Brain pericyte (primary cell): Measurements from ENCODE around the gene SLC66A1.
"Not testable (repeated sequence)": the region's sequence is repeated elsewhere in the genome, so short reads cannot be mapped to it uniquely, and the experiment has no call there.

Experiments used
- DNase-seq: peaks from one replicate; pipeline ENCODE4 v3.0.0-alpha.2; 2012; ENCODE audit warnings: low read depth, low spot score

SLC66A1 gene

DNA sequence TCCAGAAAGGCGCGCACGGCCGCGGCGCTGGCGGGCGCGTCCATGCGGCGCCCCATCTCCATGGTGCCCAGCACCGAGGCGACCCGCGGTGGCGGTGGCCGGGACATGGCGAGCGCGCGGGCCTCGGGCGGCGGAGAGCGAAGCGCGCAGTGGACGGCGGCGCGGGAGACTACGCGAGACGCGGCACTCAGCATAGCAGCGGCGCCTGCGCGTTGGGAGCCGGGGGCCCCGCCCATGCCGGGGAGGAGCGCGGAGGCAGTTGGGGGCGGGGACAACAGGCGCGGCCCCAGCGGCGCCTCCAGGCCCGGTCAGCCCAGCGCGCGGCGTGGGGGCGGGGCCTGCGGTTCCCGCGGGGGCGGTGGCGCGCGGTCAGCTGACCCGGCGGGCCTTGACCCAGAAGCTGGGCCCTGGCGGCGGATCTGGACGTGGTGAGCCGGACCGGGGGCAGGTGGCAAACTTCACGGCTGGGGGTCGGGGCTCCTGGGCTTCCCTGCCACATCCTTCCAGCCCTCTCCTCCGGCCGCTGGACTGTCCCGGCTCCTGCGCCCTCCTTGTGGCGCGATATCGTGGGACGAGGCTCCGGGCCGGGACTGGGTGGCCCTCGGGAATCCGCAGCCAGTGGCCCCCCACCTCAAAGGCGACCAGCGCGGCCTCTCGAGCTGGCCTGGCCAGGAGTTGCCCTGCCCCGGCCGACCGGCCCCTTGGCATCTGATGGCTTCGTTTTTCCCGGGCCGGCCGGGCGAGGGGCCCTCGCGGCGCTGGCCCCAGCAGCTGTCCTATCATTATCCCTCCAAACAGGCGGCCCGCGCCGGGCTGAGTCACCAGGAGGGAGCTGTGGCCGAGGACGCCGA, at the start of gene SLC66A1, which contains the start of gene AKR7A2:
Gene SLC66A1, plus strand, starts transcription at position 396 of the 851 bp plus-strand sequence. CDS start 5,352 bp downstream, outside the sequence.
Gene AKR7A2, minus strand, starts transcription at position 214 of the 851 bp plus-strand sequence. Its CDS starts 20 bp downstream, at position 194.
- DNase-seq = peak; percentile 58

GRCh38 chr1:19262744-19263143, 49.4 kb upstream of the SLC66A1 start:
- no peak for DNase-seq

- DNase-seq = no peak
Observed at GRCh38 chr1:19268445-19268844, 43.7 kb upstream of the SLC66A1 start.

GRCh38 chr1:19269427-19270342, 42.4 kb upstream of the SLC66A1 start:
- not testable (repeated sequence) for DNase-seq

DNA sequence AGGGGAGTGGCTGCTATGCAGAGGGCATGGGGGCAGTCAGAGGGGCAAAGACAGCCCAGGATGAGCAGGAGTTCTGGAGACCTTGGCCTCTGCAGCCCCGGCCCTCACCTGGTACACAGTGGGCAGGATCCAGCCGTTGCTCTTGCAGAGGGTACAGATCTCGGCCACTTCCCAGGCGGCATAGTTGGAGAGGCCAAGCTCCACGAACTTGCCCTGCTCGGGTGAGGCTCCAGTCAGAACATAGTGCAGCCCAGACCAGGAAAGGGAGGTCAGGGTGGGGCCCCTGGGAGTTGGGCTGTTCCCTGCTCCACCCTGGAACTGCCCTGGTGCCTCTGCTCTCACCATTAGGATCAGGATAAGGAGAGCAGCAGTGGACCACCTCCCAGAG, 41.8 kb upstream of the SLC66A1 start:
- not testable (repeated sequence) for DNase-seq

DNA sequence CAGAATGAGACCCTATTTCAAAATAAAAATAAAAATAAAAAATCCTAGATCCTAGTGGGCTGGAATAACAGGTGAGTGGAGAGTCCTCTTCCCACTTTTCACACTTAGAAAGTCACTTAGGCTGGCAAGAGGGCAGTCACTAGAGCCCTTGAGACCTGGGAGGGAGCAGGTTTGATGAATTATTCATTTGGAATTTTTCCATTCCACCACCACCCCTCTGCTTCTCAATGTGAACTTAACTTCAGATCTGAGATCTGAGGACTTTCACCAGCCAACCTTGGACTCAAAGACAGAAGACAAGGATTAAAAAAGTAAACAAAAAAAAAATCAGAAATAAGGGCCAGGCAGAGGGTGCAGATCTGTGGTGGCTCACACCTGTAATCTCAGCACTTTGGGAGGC, 40.1 kb upstream of the SLC66A1 start:
- DNase-seq = no peak

GRCh38 chr1:19273106-19273843, 38.9 kb upstream of the SLC66A1 start:
- DNase-seq = no peak

- DNase-seq = not testable (repeated sequence)
Observed at GRCh38 chr1:19273844-19274531, 38.1 kb upstream of the SLC66A1 start.

- no peak for DNase-seq
Observed at GRCh38 chr1:19274636-19275035, 37.5 kb upstream of the SLC66A1 start.

DNA sequence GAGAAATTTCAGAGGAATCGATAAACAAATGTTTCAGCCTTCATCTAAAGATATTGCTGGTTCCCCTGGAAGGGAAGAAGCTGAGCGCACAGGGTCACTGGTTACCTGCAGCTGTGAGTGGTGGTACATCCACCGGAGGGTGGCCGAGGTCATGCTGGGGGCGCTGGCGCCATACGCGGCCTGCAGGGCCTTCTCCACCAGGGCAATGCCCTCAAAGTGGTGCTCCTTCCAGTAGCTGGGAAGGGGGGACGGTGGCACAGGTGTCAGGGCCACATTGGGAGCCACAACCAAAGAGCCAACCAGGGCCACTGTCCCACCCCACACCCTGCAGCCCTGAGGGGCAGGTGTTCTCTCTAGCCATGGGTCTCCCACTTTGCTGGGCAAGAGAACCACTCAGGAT, 28.2 kb upstream of the SLC66A1 start:
- DNase-seq = no peak

GRCh38 chr1:19284881-19285280, 27.2 kb upstream of the SLC66A1 start:
- no peak for DNase-seq

DNA sequence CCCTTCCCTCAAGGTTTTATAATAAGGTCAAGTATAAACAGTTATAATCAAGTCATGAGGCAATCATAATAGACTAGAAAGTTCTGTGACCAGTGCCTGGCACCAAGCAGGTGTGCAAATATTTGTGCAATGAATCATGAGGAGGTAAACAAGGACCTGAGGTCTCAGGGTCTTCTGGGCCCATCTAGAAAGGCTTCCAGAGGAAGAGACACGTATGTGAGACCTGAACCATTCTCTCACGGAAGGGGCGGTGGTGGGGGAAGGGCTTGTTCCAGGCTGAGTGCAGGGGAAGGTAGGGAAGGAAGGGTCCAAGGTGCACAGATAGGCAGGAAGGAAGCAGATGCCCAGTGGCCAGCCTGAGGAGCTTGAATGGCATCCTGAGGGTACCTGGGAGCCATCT, 26.8 kb upstream of the SLC66A1 start:
- not testable (repeated sequence) for DNase-seq

DNA sequence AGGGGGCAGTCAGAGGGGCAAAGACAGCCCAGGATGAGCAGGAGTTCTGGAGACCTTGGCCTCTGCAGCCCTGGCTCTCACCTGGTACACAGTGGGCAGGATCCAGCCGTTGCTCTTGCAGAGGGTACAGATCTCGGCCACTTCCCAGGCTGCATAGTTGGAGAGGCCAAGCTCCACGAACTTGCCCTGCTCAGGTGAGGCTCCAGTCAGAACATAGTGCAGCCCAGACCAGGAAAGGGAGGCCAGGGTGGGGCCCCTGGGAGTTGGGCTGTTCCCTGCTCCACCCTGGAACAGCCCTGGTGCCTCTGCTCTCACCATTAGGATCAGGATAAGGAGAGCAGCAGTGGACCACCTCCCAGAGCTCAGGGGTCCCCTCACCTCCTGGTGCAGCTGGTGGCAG, 26.3 kb upstream of the SLC66A1 start:
- not testable (repeated sequence) for DNase-seq

- DNase-seq = no peak
Observed at GRCh38 chr1:19287436-19288185, 24.5 kb upstream of the SLC66A1 start.

DNA sequence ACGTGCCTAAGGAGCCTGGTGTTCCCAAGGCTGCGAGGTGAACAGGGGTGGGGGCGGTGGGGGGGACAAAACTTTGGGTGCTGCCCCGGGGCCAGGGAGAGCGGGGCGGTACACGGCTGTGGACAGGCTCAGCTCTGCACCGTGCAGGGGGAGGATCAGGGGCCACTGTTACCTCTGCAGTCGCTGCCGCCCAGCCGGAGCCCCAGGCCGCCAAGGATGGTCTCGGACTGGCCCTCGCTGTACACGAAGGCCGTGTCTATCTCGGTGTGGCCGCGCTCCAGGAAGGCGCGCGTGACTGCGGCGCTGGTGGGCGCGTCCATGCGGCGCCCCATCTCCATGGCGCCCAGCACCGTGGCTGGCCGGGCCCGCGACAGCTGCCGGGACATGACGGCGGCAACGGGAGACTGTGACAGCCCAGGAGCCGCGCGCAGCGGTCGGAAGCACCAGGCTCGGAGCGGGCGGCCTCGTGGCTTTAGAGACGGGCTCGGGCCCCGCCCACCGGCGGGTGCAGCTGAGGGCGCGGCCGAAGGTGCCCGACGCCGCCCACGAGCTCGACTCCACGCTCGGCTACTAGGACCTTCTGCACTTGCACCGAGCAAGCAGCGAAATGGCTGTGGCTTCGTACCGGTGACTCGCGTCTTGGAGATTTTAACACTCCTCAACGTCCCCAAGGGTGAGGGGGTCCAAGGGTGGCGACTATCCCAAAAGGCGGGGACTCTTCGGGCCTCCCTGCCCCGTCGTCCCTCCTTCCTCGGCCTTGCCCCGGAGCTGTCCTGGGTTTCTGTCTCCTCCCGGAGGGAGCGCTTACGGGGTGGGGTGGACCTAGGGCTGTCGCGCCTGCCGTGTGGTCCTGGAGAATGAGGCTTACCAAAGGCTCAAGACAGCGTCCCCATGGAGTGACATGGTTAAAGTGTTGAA, 23.5 kb upstream of the SLC66A1 start, which contains the start of gene AKR7A3:
Gene AKR7A3, minus strand, starts transcription at position 447 of the 918 bp plus-strand sequence. Its CDS starts 61 bp downstream, at position 386.
- not testable (repeated sequence) for DNase-seq

DNA sequence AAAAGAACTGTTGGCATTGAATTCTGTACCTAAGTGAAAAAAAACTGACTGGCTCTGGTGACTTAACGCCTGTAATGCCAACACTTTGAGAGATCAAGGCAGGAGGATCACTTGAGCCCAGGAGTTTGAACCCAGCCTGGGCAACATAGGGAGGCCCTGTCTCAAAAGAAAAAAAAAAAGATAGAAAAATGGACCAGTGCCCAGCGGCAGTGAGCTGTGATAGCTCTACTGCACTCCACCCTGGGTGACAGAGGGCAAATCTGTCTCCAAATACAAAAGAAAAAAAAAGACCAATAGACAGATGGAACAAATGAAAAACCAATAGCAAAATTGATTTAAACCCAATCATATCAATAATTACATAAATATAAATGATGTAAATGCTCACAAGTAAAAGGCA, 22.9 kb upstream of the SLC66A1 start:
- DNase-seq = no peak

DNA sequence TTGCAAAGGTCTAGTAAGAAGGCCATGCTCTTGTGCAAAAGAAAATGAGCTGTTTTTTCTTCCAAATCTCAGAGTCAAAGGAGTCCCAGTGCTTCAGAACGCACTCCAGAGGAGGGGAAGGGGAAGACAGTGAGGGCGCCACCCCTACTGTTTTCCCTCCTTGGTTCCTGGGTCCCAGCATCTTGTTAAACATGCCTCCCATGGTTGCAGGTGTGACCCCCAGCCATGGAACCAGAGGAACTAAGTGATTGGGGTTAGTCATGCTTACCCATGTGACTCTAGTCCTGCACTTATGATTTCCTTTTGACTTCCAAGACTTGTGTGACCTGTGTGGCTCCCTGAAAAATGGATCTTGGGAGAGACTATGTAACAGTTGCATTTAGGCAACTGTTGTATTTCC, 17.5 kb upstream of the SLC66A1 start:
- no peak for DNase-seq

DNA sequence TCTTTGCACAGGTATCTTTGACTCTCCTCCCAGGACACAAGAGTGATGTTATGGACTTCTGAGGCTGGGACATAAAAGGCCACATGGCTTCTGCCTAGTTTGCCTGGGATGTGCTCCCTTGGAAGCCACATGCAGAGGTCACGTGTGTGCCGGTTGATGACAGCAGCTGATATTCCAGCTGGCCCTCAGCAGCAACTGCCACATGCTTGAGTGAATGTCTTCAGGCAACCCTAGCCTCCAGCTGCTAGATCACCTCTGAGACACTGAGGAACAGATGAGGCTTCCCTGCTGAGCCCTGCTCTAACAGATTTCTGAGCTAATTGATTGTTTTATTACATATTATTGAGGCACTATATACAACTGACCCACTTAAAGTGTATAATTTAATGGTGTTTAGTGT, 11.9 kb upstream of the SLC66A1 start:
- no peak for DNase-seq

- not testable (repeated sequence) for DNase-seq
Observed at GRCh38 chr1:19304081-19304480, 8.0 kb upstream of the SLC66A1 start.
